ENCODE data around the gene EML4.

GRCh38 chr2:42207826-42208225 lies 38.7 kb downstream of the EML4 start:
- TF ChIP-seq CTCF (optimal IDR thresholded peaks at IDR 0.05 in 1 of 3, IDR thresholded peaks at IDR 0.05 in 1 of 3, conservative IDR thresholded peaks at IDR 0.05 in 1 of 3; ENCODE audit: extremely low read depth in 1 of 3, insufficient read depth in 2 of 3, low read length in 3 of 3): no peak
- no peak for TF ChIP-seq EZH2 (IDR thresholded peaks at IDR 0.05; ENCODE audit: low read length)

Data from keratinocyte (primary cell).